SK-N-SH treated with all-trans-retinoic acid at 6 μM for 48 hours (cell line): Measurements from ENCODE around the gene SLC7A6OS.

Experiments
- ATAC-seq: fragments of 200-7000 bp; cut with Tn5 transposase; 3 replicates; pipeline ENCODE4 v1.9.1; 2020; ENCODE audit warnings: mild to moderate bottlenecking, moderate library complexity
- ARNTL ChIP-seq: fragments of 450-650 bp; formaldehyde crosslinking; IDR thresholded peaks from 2 replicates; pipeline ENCODE4 v1.5.0; 2020; ENCODE audit warnings: low read depth, mild to moderate bottlenecking, moderate library complexity, borderline replicate concordance
- CSDC2 ChIP-seq: fragments of 250-450 bp; sonication (Bioruptor Pico); IDR thresholded peaks from 2 replicates; pipeline ENCODE4 v1.5.0; 2020; ENCODE audit warnings: mild to moderate bottlenecking, moderate library complexity
- ESRRG ChIP-seq: fragments of 250-450 bp; sonication (Bioruptor Pico); IDR thresholded peaks from 2 replicates; pipeline ENCODE4 v1.6.1; 2021; ENCODE audit warnings: mild to moderate bottlenecking
- GLIS3 ChIP-seq: fragments of 250-450 bp; sonication (Bioruptor Pico); IDR thresholded peaks from 2 replicates; pipeline ENCODE4 v1.5.0; 2020; ENCODE audit warnings: mild to moderate bottlenecking, moderate library complexity
- ISL1 ChIP-seq: fragments of 250-450 bp; sonication (Bioruptor Pico); IDR thresholded peaks from 2 replicates; pipeline ENCODE4 v2.1.2; 2022; ENCODE audit warnings: mild to moderate bottlenecking, moderate library complexity
- OSR1 ChIP-seq: fragments of 250-450 bp; sonication (Bioruptor Pico); IDR thresholded peaks from 2 replicates; pipeline ENCODE4 v1.8.0; 2022; ENCODE audit warnings: moderate library complexity, mild to moderate bottlenecking, inconsistent platforms
- PPARA ChIP-seq: fragments of 250-450 bp; sonication (Bioruptor Pico); IDR thresholded peaks from 2 replicates; pipeline ENCODE4 v1.5.0; 2020; ENCODE audit warnings: mild to moderate bottlenecking, borderline replicate concordance
- RARB ChIP-seq: fragments of 250-450 bp; sonication (Bioruptor Pico); IDR thresholded peaks from 2 replicates; pipeline ENCODE4 v1.8.0; 2021; ENCODE audit warnings: mild to moderate bottlenecking, moderate library complexity
- SNAI2 ChIP-seq: fragments of 250-450 bp; sonication (Bioruptor Pico); IDR thresholded peaks from 2 replicates; pipeline ENCODE4 v1.5.0; 2020; ENCODE audit warnings: mild to moderate bottlenecking, moderate library complexity
- TCF4 ChIP-seq: fragments of 250-450 bp; sonication (Bioruptor Pico); IDR thresholded peaks from 2 replicates; pipeline ENCODE4 v1.8.0; 2021; ENCODE audit warnings: mild to moderate bottlenecking, moderate library complexity, borderline replicate concordance
- TOX ChIP-seq: fragments of 250-450 bp; sonication (Bioruptor Pico); IDR thresholded peaks from 2 replicates; pipeline ENCODE4 v1.8.0; 2021; ENCODE audit warnings: mild to moderate bottlenecking, moderate library complexity, borderline replicate concordance
- ZC3H10 ChIP-seq: fragments of 250-450 bp; sonication (Bioruptor Pico); IDR thresholded peaks from 2 replicates; pipeline ENCODE4 v1.5.1; 2021; ENCODE audit warnings: mild to moderate bottlenecking, moderate library complexity
- ZFP3 ChIP-seq: fragments of 250-450 bp; sonication (Bioruptor Pico); IDR thresholded peaks from 2 replicates; pipeline ENCODE4 v1.5.0; 2020; ENCODE audit warnings: mild to moderate bottlenecking, moderate library complexity
- ZFP30 ChIP-seq: fragments of 450-650 bp; formaldehyde crosslinking; IDR thresholded peaks from 2 replicates; pipeline ENCODE4 v1.5.0; 2022; ENCODE audit warnings: mild to moderate bottlenecking, moderate library complexity
- ZNF565 ChIP-seq: fragments of 450-650 bp; formaldehyde crosslinking; conservative IDR thresholded peaks from 2 replicates; pipeline ENCODE4 v1.5.0; 2020; ENCODE audit warnings: low read depth, mild to moderate bottlenecking, moderate library complexity
- ZNF70 ChIP-seq: fragments of 450-650 bp; formaldehyde crosslinking; IDR thresholded peaks from 2 replicates; pipeline ENCODE4 v1.5.0; 2020; ENCODE audit warnings: mild to moderate bottlenecking, moderate library complexity
- ZNF8 ChIP-seq: fragments of 450-650 bp; formaldehyde crosslinking; IDR thresholded peaks from 2 replicates; pipeline ENCODE4 v1.5.0; 2020; ENCODE audit warnings: mild to moderate bottlenecking, moderate library complexity
- TF ChIP-seq, protein P1 (sequence below): fragments of 250-450 bp; sonication (Bioruptor Pico); IDR thresholded peaks from 2 replicates; pipeline ENCODE4 v1.5.1; 2020; ENCODE audit warnings: low read depth, mild to moderate bottlenecking, moderate library complexity
- TF ChIP-seq, protein P2 (sequence below): fragments of 250-450 bp; sonication (Bioruptor Pico); IDR thresholded peaks from 2 replicates; pipeline ENCODE4 v1.8.0; 2020; ENCODE audit warnings: mild to moderate bottlenecking, moderate library complexity, borderline replicate concordance
- TF ChIP-seq, protein P3 (sequence below): fragments of 250-450 bp; sonication (Bioruptor Pico); IDR thresholded peaks from 2 replicates; pipeline ENCODE4 v1.5.0; 2020; ENCODE audit warnings: mild to moderate bottlenecking, moderate library complexity
- TF ChIP-seq, protein P4 (sequence below): fragments of 250-450 bp; sonication (Bioruptor Pico); IDR thresholded peaks from 2 replicates; pipeline ENCODE4 v1.5.1; 2021; ENCODE audit warnings: mild to moderate bottlenecking, moderate library complexity
- TF ChIP-seq, protein P5 (sequence below): fragments of 250-450 bp; sonication (Bioruptor Pico); IDR thresholded peaks from 2 replicates; pipeline ENCODE4 v1.8.0; 2021; ENCODE audit warnings: low read depth, mild to moderate bottlenecking, moderate library complexity, borderline replicate concordance

The SLC7A6OS gene

DNA sequence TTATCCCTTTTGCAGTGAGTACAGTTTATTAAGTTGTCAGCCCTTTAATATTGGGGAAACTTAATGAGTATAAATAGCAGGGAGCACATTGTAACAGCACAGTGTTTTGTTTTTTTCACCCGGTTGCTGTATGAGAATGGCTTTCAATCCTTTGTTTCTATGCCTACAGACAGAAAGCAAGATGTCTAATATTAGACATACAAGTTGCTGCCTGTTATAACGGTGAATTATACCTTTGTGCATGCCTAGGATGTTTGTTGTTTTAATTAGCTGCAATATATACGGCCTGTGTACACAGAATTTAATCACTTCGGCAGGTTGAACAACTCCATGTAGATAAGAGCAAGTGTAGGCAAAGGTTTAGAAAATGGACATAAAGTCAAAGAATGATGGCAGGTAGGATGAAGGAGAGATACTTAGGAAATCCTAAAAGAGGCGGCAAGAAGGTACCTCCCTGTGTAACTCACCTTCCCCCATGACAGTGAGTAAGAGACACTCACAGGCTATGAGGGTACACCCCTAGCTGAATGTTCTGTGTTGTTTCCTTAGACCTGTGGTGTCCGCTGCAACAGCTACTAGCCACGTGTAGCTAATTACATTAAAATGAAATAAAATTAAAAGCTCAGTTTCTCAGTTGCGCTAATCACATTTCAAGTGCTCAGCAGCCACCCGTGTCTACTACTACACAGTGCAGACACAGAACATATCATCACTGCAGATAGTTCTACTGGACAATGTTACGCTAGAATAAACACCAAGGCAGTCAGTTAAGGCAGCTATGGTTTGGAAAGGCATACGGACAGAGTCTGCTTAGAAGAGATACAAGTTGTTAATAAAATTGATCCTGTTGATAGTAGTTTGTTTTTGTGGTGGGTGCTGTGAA, 10.9 kb downstream of the SLC7A6OS start:
- no peak for ATAC-seq
- no peak for TF ChIP-seq ZNF70 (CRISPR knock-in tag)
- no peak for TF ChIP-seq RARB
- no peak for TF ChIP-seq ISL1
- no peak for TF ChIP-seq ZFP30 (CRISPR knock-in tag)
- no peak for TF ChIP-seq ESRRG (CRISPR knock-in tag)
- no peak for TF ChIP-seq CSDC2
- no peak for TF ChIP-seq OSR1 (CRISPR knock-in tag)
- TF ChIP-seq, protein P1, sequence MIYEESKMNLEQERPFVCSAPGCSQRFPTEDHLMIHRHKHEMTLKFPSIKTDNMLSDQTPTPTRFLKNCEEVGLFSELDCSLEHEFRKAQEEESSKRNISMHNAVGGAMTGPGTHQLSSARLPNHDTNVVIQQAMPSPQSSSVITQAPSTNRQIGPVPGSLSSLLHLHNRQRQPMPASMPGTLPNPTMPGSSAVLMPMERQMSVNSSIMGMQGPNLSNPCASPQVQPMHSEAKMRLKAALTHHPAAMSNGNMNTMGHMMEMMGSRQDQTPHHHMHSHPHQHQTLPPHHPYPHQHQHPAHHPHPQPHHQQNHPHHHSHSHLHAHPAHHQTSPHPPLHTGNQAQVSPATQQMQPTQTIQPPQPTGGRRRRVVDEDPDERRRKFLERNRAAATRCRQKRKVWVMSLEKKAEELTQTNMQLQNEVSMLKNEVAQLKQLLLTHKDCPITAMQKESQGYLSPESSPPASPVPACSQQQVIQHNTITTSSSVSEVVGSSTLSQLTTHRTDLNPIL (CRISPR knock-in tag), result no peak
- TF ChIP-seq, protein P2, sequence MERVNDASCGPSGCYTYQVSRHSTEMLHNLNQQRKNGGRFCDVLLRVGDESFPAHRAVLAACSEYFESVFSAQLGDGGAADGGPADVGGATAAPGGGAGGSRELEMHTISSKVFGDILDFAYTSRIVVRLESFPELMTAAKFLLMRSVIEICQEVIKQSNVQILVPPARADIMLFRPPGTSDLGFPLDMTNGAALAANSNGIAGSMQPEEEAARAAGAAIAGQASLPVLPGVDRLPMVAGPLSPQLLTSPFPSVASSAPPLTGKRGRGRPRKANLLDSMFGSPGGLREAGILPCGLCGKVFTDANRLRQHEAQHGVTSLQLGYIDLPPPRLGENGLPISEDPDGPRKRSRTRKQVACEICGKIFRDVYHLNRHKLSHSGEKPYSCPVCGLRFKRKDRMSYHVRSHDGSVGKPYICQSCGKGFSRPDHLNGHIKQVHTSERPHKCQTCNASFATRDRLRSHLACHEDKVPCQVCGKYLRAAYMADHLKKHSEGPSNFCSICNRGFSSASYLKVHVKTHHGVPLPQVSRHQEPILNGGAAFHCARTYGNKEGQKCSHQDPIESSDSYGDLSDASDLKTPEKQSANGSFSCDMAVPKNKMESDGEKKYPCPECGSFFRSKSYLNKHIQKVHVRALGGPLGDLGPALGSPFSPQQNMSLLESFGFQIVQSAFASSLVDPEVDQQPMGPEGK (CRISPR knock-in tag), result no peak
- no peak for TF ChIP-seq PPARA
- no peak for TF ChIP-seq ZNF8 (CRISPR knock-in tag)
- TF ChIP-seq, protein P3, sequence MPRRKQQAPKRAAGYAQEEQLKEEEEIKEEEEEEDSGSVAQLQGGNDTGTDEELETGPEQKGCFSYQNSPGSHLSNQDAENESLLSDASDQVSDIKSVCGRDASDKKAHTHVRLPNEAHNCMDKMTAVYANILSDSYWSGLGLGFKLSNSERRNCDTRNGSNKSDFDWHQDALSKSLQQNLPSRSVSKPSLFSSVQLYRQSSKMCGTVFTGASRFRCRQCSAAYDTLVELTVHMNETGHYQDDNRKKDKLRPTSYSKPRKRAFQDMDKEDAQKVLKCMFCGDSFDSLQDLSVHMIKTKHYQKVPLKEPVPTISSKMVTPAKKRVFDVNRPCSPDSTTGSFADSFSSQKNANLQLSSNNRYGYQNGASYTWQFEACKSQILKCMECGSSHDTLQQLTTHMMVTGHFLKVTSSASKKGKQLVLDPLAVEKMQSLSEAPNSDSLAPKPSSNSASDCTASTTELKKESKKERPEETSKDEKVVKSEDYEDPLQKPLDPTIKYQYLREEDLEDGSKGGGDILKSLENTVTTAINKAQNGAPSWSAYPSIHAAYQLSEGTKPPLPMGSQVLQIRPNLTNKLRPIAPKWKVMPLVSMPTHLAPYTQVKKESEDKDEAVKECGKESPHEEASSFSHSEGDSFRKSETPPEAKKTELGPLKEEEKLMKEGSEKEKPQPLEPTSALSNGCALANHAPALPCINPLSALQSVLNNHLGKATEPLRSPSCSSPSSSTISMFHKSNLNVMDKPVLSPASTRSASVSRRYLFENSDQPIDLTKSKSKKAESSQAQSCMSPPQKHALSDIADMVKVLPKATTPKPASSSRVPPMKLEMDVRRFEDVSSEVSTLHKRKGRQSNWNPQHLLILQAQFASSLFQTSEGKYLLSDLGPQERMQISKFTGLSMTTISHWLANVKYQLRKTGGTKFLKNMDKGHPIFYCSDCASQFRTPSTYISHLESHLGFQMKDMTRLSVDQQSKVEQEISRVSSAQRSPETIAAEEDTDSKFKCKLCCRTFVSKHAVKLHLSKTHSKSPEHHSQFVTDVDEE (CRISPR knock-in tag), result no peak
- TF ChIP-seq, protein P4, sequence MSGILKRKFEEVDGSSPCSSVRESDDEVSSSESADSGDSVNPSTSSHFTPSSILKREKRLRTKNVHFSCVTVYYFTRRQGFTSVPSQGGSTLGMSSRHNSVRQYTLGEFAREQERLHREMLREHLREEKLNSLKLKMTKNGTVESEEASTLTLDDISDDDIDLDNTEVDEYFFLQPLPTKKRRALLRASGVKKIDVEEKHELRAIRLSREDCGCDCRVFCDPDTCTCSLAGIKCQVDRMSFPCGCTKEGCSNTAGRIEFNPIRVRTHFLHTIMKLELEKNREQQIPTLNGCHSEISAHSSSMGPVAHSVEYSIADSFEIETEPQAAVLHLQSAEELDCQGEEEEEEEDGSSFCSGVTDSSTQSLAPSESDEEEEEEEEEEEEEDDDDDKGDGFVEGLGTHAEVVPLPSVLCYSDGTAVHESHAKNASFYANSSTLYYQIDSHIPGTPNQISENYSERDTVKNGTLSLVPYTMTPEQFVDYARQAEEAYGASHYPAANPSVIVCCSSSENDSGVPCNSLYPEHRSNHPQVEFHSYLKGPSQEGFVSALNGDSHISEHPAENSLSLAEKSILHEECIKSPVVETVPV (CRISPR knock-in tag), result no peak
- no peak for TF ChIP-seq ARNTL (CRISPR knock-in tag)
- TF ChIP-seq ZNF565 (CRISPR knock-in tag), result no peak
- no peak for TF ChIP-seq ZC3H10 (CRISPR knock-in tag)
- TF ChIP-seq TCF4 (CRISPR knock-in tag), result no peak

DNA sequence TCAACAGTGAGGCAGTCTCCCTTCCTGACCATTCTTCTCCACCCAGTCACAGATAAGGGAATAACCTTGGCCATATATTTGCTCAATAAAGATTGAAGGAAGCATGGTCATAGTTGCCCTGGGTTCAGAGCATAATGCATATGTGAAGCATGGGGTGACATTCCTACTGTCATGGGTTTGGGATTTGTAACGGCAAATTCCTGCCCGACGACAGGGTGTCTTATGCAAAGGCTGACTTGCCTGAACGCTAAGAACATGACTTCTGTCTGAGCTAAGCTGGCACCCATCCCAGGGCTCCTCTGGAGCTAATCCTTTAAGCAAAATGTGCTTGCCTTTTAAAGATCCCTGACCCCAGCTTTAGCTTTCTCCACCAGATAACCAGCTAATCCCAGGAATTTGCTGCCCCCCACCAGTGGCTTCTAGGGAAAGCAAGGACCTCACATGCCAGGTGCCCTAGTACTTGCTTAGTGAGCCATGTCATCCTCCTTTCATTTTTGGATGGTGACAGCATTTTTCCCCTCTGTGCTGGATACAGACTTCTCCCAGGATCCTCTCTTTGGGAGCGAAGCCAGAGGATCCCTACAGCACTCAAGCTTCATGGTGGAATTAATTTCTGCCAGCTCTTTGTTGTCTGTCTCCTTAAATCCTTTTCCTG, 11.7 kb downstream of the SLC7A6OS start:
- peak; percentile 55 for ATAC-seq
- TF ChIP-seq, protein P1 (CRISPR knock-in tag), result no peak
- TF ChIP-seq ZNF565 (CRISPR knock-in tag) (no peak), OSR1 (CRISPR knock-in tag) (no peak), ZNF8 (CRISPR knock-in tag) (no peak), ZC3H10 (CRISPR knock-in tag) (no peak), ZNF70 (CRISPR knock-in tag) (no peak), SNAI2 (CRISPR knock-in tag) (no peak), PPARA (no peak), ZFP3 (no peak), TCF4 (CRISPR knock-in tag) (no peak), TOX (CRISPR knock-in tag) (no peak), GLIS3 (CRISPR knock-in tag) (no peak)
- TF ChIP-seq, protein P2 (CRISPR knock-in tag), result no peak
- TF ChIP-seq, protein P3 (CRISPR knock-in tag), result no peak
- TF ChIP-seq, protein P5, sequence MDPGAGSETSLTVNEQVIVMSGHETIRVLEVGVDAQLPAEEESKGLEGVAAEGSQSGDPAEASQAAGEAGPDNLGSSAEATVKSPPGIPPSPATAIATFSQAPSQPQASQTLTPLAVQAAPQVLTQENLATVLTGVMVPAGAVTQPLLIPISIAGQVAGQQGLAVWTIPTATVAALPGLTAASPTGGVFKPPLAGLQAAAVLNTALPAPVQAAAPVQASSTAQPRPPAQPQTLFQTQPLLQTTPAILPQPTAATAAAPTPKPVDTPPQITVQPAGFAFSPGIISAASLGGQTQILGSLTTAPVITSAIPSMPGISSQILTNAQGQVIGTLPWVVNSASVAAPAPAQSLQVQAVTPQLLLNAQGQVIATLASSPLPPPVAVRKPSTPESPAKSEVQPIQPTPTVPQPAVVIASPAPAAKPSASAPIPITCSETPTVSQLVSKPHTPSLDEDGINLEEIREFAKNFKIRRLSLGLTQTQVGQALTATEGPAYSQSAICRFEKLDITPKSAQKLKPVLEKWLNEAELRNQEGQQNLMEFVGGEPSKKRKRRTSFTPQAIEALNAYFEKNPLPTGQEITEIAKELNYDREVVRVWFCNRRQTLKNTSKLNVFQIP (CRISPR knock-in tag), result no peak
